Measurements from ENCODE around the gene SFXN5.
A peak's percentile ranks its signal among the peaks of the same experiment; 100 is the strongest.

Gene SFXN5

DNA sequence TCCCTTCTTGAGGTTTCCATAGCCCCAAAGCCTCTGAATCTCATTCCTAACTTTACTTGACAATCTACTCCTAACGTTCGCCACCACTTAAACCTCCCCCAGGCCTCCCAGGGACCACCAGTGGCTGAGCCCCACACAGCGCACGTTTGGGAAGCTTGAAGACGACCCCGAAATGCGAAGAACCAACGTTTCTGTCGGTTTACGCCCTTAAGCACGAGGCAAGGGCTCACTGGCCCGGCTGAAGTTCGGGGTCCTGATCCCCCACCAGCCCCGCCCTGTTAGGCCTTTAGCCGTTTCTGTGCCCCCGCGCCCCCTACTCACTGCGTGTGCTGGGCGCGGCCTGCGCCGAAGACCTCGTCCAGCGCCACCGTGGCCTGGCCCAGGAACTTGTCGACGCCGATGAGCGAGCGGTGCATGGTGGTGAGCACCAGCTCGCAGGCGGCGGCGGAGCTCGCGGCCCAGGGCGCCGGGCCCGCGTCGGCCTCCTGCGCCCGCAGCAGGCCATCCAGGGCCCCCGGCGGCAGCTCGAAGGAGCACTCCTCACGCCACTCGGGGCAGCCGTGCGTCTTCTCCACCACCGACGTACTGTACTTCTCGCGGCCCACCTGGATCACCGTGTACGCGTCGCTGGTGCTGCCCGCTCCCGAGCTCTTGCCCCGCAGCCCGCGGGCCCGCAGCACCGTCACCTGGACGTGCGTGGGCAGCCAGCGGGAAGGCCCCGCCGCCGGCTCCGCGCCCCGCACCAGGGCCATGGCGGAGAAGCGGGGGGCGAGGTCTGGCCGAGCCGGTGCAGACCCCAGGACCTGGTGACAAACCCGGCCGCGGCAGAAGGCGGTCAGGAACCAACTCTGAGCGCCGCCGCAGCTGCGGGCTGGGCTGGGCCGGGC is 40.8 kb upstream of the SFXN5 start:
- no peak for DNase-seq (ENCODE audit: low spot score)
- TF ChIP-seq, protein P1, sequence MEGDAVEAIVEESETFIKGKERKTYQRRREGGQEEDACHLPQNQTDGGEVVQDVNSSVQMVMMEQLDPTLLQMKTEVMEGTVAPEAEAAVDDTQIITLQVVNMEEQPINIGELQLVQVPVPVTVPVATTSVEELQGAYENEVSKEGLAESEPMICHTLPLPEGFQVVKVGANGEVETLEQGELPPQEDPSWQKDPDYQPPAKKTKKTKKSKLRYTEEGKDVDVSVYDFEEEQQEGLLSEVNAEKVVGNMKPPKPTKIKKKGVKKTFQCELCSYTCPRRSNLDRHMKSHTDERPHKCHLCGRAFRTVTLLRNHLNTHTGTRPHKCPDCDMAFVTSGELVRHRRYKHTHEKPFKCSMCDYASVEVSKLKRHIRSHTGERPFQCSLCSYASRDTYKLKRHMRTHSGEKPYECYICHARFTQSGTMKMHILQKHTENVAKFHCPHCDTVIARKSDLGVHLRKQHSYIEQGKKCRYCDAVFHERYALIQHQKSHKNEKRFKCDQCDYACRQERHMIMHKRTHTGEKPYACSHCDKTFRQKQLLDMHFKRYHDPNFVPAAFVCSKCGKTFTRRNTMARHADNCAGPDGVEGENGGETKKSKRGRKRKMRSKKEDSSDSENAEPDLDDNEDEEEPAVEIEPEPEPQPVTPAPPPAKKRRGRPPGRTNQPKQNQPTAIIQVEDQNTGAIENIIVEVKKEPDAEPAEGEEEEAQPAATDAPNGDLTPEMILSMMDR (IDR thresholded peaks at IDR 0.05): no peak
- Histone ChIP-seq H3K4me3 (peak overlapping the region; percentile 85), H3K27ac (peak overlapping the region; percentile 84 to 92)

GRCh38 chr2:73111073-73112025 is 39.8 kb upstream of the SFXN5 start:
- H3K27ac ChIP-seq: peak overlapping the region; percentile 84 to 92
- TF ChIP-seq, protein P1 (IDR thresholded peaks at IDR 0.05): no peak
- H3K4me3 ChIP-seq: peak overlapping the region; percentile 85
- DNase-seq (ENCODE audit: low spot score): no peak

GRCh38 chr2:73110168-73111072 is 38.9 kb upstream of the SFXN5 start:
- peak; percentile 41 for DNase-seq (ENCODE audit: low spot score)
- peak overlapping the region in 1 of 2 donors; percentile 92 for H3K27ac ChIP-seq
- TF ChIP-seq, protein P1 (IDR thresholded peaks at IDR 0.05): no peak
- peak overlapping the region; percentile 85 for H3K4me3 ChIP-seq

DNA sequence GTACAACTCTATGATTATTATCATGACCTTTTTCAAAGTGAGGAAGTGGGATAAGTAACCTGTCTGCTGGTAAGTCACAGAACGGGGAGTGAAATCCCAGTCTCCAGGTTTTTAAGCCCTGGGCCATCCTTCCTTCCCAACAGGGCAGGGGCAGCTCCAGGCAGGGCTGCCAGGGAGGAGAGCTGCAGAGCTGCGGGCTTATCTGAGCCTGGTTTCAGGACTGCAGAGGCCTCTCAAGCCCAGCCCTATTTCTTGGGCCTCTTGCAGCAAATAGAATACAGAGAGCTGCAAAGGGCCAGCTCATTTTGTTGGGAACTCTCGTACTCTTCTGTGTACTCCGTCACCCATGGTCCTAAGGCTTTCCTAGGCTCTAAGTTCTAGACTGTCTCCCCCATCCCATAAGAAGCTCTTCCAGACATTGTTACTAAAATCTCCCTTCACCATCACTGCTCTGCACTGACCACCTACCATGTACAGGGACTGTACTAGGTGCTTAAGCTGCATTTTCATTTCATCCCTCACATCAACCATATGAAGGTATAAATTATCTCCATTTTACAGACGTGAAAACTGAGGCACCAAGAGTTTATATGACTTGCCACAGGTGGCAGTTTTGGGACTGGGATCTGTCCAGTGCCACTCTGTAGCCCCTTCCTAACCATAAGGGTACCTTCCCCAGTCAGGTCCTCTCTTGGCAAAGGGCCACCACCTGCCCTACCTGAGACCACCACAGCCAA is 38.1 kb upstream of the SFXN5 start:
- TF ChIP-seq, protein P1 (IDR thresholded peaks at IDR 0.05): no peak
- peak; percentile 47 for DNase-seq (ENCODE audit: low spot score)
- H3K27ac ChIP-seq: peak overlapping the region in 1 of 2 donors; percentile 30

DNA sequence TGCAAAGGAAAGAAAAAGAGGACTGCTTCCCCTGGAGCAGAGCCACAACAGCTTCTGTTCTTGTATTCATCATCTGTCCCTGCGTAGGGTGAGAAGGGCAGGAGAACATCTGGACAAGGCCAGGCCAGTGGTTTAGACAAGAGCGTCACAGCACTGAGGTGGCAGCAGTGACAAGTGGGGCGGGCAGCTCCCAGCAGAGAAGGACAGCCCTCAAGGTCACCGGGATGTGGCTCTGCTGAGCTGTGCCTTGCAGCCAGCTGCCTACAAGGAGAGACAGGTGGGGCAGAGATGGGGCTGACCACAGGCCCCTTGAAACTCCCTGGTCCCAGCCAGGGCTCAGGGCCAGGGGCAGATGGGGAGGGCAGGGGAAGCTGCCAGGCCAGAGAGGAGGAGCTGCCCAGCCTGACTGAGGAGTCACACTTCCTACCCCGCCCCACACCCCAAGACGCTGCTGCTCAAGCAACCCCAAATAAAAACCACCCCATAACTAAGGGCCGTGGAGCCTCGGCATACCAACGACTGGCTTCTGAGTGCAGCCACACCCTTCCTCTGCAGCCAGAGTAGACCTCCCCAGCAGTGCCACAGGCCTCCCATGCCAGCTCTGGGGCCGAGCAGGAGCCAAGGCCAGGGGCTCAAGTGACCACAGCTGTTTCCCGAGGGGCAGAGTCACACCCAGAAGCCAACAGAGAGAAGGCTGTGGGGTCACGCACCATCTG is 35.9 kb upstream of the SFXN5 start:
- Histone ChIP-seq H3K4me3 (peak overlapping the region; percentile 20), H3K27ac (peak overlapping the region in 1 of 2 donors; percentile 46)
- peak; percentile 68 for DNase-seq (ENCODE audit: low spot score)
- TF ChIP-seq, protein P1 (IDR thresholded peaks at IDR 0.05): no peak

More for the DNA sequence above, 38.1 kb upstream of the SFXN5 start:
- H3K4me3 ChIP-seq: no peak overlapping the region
